Measurements from ENCODE around the gene HSPA6. TPM values are rescaled to one million over a fixed set of nuclear protein-coding genes. Genes with fewer than 3 reads are reported as not detected.
"Not testable (repeated sequence)": the region's sequence is repeated elsewhere in the genome, so short reads cannot be mapped to it uniquely, and the experiment has no call there.

HSPA6 gene
- total RNA-seq, 1 experiment from 2014 or later, result 1.9 TPM

- DNase-seq (ENCODE audit: low read depth), result peak; percentile 85
These were observed 21.5 kb upstream of the HSPA6 start for GRCh38 chr1:161502641-161503393.

DNA sequence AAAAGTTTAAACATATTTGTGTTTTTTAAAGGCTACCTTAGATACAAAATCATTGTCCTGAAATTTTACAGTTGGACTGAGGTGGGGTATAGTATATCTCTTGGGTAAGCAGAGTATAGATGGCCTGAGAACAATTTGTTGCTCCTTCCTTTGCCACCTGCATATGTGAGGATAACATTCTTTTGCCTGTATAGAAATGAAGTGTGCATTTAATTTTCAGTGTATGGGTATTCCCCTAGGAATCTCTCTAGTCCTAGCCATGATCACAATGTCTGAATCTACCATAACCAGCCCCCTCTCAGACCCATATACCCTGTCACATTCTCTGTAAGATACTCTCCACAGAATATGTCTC lies 21.0 kb upstream of the HSPA6 start:
- DNase-seq (ENCODE audit: low read depth), result no peak

- no peak for DNase-seq (ENCODE audit: low read depth)
These were observed 18.7 kb upstream of the HSPA6 start for GRCh38 chr1:161505686-161506085.

DNA sequence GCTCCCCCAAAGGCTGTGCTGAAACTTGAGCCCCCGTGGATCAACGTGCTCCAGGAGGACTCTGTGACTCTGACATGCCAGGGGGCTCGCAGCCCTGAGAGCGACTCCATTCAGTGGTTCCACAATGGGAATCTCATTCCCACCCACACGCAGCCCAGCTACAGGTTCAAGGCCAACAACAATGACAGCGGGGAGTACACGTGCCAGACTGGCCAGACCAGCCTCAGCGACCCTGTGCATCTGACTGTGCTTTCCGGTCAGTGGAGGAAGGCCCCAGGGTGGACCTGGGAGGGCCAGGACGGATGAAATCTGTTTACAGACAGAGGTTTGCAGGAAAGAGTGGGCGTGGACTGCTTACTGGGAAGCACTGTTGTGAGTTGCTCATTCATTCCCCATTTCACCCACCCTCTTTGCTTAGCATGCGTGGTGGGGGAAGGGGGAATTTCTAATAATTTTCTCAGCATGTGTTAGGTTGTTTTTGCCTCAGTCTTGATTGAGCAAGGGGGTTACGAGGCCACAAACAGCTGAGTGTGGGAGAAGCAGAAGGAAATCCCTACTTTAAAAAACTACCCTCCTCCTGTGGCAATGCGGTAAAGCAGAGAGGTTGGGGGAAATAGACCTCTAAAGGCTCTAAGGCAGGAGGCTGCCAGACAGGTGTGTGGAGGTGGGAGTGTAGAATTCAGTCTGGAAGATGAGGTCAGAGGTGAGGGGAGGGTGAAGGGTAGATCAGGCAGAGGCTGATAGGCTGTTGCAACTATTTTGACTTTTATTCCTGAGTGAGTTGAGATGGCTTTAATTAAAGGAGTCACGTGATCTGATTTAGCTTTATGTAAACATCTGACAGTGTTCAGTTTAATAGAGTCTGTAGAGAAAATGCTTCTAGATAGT lies 17.8 kb upstream of the HSPA6 start:
- DNase-seq (ENCODE audit: low read depth), result no peak

GRCh38 chr1:161510477-161510876 lies 13.9 kb upstream of the HSPA6 start:
- DNase-seq (ENCODE audit: low read depth), result no peak

GRCh38 chr1:161511018-161511755 lies 13.2 kb upstream of the HSPA6 start:
- no peak for DNase-seq (ENCODE audit: low read depth)

- no peak for DNase-seq (ENCODE audit: low read depth)
These were observed 12.6 kb upstream of the HSPA6 start for GRCh38 chr1:161511756-161512060.

DNA sequence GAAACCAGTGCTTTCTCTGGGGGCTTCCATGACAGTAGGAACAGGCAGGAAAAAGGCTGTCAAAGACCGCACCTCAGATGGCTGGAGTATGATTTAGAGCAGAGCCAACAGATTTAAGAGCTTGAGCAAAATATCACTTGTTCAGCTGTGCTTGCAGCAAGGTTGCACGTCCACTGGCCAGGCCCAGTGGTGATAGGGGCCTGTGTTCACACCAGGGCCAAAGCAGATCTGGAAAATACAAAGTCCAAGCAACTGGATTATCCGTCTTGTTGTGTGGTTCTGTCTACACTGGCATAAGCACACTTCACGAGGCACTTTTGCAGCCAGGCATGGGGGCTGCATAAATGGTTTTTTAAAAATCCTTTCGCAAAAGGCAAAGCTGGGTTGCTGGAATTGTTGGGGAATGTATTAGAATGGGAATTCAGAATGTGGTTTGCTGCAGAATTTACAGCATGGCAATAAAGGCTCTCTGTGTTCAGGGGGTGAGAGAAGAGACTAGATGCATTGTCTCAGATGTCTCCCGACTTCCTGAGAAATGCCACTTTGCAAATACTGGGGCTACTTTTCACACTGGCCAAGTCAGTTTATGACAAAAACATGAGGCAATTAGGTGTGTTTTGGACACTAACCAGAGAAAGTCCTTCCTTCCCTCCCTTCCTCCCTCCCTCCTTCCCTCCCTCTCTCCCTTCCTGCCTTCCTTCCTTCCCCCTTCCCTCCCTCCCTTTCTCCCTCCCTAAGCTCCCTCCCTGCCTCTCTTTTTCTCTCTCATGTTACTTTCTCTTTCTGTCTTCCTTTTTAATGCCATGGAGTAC lies 11.5 kb upstream of the HSPA6 start:
- not testable (repeated sequence) for DNase-seq (ENCODE audit: low read depth)

- not testable (repeated sequence) for DNase-seq (ENCODE audit: low read depth)
These were observed 10.9 kb upstream of the HSPA6 start for GRCh38 chr1:161513448-161513780.

GRCh38 chr1:161513953-161514352 lies 10.4 kb upstream of the HSPA6 start:
- DNase-seq (ENCODE audit: low read depth), result not testable (repeated sequence)

GRCh38 chr1:161523041-161523816 lies 1.1 kb upstream of the HSPA6 start:
- DNase-seq (ENCODE audit: low read depth), result not testable (repeated sequence)

- not testable (repeated sequence) for DNase-seq (ENCODE audit: low read depth)
These were observed 477 bp downstream of the HSPA6 start for GRCh38 chr1:161524742-161525291.

DNA sequence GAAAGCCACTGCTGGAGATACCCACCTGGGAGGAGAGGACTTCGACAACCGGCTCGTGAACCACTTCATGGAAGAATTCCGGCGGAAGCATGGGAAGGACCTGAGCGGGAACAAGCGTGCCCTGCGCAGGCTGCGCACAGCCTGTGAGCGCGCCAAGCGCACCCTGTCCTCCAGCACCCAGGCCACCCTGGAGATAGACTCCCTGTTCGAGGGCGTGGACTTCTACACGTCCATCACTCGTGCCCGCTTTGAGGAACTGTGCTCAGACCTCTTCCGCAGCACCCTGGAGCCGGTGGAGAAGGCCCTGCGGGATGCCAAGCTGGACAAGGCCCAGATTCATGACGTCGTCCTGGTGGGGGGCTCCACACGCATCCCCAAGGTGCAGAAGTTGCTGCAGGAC lies 981 bp downstream of the HSPA6 start:
- not testable (repeated sequence) for DNase-seq (ENCODE audit: low read depth)

GRCh38 chr1:161525918-161526317 lies 1.6 kb downstream of the HSPA6 start:
- DNase-seq (ENCODE audit: low read depth), result not testable (repeated sequence)

DNA sequence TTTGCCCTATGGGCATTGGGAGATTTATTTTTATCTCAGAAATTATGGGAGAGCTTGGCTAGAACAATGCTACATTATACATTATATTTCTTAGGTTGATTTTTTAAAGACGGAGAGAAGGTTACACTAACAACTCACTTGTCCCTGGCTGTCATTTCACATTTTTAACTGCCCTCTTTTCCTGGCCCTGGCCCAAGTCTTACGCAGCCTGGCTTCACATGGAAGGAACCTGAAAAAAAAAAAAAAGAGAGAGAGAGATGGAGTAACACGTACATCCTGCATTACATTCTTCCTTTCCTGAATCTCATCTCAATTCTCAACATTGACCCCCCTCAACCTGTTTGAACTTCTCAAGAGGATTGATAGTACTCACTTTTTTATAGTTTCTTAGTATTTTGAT lies 4.2 kb downstream of the HSPA6 start:
- not testable (repeated sequence) for DNase-seq (ENCODE audit: low read depth)

DNA sequence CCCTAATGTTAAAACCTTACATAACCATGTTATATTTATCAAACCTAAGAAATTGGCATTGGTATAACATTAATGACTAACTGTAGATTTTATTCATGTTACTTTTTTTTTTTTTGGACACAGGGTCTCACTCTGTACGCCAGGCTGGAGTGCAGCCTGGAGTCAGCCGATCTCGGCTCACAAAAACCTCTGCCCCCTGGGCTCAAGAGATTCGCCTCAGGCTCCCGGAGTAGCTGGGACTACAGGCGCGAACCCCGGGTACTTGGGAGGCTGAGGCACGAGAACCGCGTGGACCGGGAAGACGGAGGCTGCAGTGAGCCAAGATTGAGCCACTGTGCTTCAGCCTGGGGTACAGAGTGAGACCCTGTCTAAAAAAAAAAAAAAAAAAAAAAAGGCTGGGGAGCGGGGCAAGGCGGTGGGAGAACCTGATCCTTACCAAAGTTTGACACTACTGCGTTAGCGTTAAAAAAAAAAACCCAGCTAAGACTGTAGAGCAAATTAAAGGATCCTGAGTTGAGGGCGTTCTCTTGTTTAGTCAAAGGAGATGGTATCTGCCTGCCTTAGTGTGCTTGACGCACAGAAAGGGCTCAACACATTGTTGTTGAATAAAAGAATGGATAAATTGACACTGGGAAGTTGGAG lies 5.2 kb downstream of the HSPA6 start:
- peak; percentile 54 for DNase-seq (ENCODE audit: low read depth)

DNA sequence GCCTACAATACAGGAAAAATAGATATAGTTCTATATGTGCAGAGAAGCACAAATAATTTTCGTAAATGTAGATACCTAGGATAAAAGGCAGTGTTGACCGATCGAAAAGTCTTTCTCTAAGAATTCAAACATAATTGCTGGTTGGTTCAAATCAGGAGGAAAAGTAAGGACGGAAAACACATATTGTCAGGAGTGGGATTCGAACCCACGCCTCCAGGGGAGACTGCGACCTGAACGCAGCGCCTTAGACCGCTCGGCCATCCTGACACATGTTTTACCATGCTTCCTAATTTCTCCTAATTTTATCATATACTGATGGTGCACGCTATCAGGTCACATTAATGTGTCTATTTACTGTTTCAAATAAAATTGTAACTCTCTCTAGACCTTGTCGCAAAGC lies 5.8 kb downstream of the HSPA6 start:
- DNase-seq (ENCODE audit: low read depth), result peak; percentile 85

DNA sequence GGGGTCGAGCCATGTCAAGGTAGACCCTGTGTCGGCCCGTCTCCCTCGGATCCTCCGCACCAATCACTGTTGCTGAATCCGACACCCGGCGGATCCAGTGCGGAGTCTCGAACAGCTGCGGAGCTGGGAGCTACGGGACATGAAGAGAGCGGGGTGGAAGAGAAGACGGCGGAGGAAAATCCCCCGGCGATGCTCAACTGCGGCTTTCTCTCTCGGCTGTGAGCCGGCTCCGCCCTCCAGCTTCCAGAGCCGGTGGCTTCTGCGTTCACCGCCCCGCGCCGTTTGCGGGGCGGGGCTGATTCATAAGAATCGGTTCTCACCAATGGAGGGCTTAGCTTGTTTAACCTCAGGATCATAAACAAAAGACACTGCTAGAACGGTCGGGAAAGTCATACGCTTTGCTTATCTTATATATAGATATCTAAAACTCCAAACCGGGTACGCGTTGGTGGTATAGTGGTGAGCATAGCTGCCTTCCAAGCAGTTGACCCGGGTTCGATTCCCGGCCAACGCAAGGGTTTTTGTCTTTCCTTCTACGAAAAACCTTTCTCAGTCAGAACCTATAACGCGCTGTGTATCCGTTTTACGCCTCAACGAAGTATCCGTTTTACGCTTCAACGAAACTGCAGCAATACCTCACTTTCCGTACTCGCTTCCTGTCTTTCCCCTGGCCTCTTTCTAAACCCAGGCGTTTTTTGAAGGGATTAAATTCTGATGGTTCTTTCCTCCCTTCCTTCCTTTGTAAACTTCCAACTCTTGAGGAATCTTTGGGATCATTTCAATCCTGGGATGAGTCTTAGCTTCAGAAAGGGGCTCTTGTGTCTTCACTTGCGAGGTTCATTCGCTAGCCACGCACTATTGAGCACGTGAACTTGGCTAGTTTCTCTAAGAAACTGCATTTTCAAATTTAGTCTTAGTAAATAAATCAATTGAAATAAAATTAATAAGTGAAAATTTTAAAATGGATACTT lies 6.6 kb downstream of the HSPA6 start:
- peak; percentile 98 for DNase-seq (ENCODE audit: low read depth)
